Skeletal muscle tissue (tissue), 4 donors: ENCODE results near the gene DDO. TPM values are rescaled to one million over a fixed set of nuclear protein-coding genes. Genes with fewer than 3 reads are reported as not detected.
"Not testable (repeated sequence)": the region's sequence is repeated elsewhere in the genome, so short reads cannot be mapped to it uniquely, and the experiment has no call there.

ENCODE experiments used
- H3K27ac ChIP-seq: one replicate; pipeline ENCODE4 v1.7.0; 2013; ENCODE audit warnings: mild to moderate bottlenecking, low read depth, low read length, inconsistent platforms
- H3K27me3 ChIP-seq, 3 donors: one replicate each; pipeline ENCODE4 v1.7.0; 2013; ENCODE audit warnings: low read length in 3 of 3; ENCODE audit not compliant: control insufficient read depth in 3 of 3, insufficient read depth in 3 of 3
- H3K36me3 ChIP-seq, 3 donors: one replicate each; pipeline ENCODE4 v1.7.0; 2013; ENCODE audit warnings: low read length in 3 of 3; ENCODE audit not compliant: control insufficient read depth in 3 of 3, insufficient read depth in 3 of 3
- H3K4me1 ChIP-seq, 3 donors: one replicate each; pipeline ENCODE4 v1.7.0; 2013; ENCODE audit warnings: low read length in 3 of 3, mild to moderate bottlenecking in 3 of 3; ENCODE audit not compliant: control insufficient read depth in 3 of 3, insufficient read depth in 3 of 3
- H3K4me3 ChIP-seq, 3 donors: one replicate each; pipeline ENCODE4 v1.7.0; 2013; ENCODE audit warnings: low read length in 3 of 3
- H3K9ac ChIP-seq, 3 donors: one replicate each; pipeline ENCODE4 v1.7.0; 2013; ENCODE audit warnings: low read length in 3 of 3, mild to moderate bottlenecking in 3 of 3, moderate library complexity in 2 of 3, low read depth in 1 of 3
- H3K9me3 ChIP-seq, 3 donors: one replicate each; pipeline ENCODE4 v1.7.0; 2013; ENCODE audit warnings: low read length in 3 of 3; ENCODE audit not compliant: control insufficient read depth in 3 of 3
- total RNA-seq: library from RNA; depleted of rRNA; stranded (reverse); fragments of >200 nt; gene quantifications from one replicate; pipeline ENCODE4 v1.2.3, GENCODE V29; 2014
- donor health status: Osteomylitis.

DDO gene
- total RNA-seq, 1 donor from 2014 or later = 4.7 TPM

DNA sequence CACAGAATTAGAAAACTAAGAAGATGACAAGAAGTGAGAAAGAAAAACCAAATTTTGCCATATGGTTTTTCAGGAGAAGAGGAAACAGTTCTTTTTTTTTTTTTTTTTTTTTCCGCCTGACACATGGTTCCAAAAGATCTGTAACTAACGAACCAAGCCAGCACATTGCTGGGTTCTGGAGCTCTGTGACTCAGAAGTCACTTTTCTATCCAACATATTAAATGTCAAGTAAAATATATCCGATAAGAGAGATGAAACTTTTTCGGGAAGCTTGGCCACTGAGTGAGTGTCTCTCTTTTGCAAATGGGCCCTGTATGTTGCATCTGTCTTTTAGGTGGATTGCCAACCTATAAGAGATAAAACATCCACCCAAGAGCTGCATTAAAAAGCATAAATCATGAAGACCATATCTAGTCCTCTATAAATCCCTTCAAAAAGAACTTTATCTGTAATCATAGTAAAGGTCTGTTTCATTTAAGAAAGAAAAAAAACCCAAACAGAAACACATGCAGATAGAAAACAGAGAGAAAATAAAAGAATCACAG is 61.8 kb downstream of the DDO start:
- no peak overlapping the region for H3K4me3 ChIP-seq
- H3K27me3 ChIP-seq = peaks cover 5 to 19% (median 9%) of the 10 kb centered on the region in 3 donors
- H3K4me1 ChIP-seq = peaks cover 0 to 6% (median 1%) of the 10 kb centered on the region in 3 donors
- H3K9ac ChIP-seq = no peak overlapping the region
- no peak overlapping the region for H3K27ac ChIP-seq
- no peaks in the 10 kb centered on the region for H3K9me3 ChIP-seq
- H3K36me3 ChIP-seq = no peaks in the 10 kb centered on the region

DNA sequence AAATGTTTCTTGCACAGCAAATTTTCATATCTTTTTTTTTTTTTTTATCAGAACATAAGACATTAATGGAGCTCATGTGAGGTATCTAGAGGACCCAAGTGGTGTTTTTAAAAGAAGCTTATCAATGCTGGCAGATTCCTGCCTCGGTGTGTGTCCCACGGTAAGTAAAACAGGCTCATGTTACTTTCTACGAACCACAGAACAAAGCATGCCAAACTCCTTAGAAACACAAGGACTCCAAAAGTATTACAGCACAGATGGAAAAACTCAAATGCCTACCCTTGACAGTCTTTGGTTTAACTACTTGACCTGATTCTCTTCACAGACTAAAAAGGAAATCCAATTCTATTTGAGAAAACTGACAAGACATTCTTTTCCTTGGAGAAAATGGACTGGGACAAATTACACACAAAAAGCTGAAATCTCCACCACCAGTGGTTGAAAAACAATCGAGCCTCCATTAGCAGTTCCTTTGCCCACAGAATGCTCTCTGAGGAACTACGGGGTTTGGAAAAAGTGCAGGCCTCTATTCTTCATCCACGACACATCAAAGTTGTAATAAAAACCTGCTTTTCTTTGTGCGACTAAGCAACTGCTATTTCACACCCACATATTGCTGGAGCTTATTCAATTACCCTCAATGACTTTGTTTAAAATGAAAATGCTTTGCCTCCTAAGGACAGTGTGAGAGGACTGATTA is 62.7 kb downstream of the DDO start:
- no peaks in the 10 kb centered on the region for H3K36me3 ChIP-seq
- H3K9ac ChIP-seq = no peak overlapping the region
- peaks cover 0 to 6% (median 0%) of the 10 kb centered on the region in 3 donors for H3K4me1 ChIP-seq
- peaks cover 4 to 16% (median 4%) of the 10 kb centered on the region in 3 donors for H3K27me3 ChIP-seq
- no peak overlapping the region for H3K27ac ChIP-seq
- H3K9me3 ChIP-seq = no peaks in the 10 kb centered on the region
- no peak overlapping the region for H3K4me3 ChIP-seq

DNA sequence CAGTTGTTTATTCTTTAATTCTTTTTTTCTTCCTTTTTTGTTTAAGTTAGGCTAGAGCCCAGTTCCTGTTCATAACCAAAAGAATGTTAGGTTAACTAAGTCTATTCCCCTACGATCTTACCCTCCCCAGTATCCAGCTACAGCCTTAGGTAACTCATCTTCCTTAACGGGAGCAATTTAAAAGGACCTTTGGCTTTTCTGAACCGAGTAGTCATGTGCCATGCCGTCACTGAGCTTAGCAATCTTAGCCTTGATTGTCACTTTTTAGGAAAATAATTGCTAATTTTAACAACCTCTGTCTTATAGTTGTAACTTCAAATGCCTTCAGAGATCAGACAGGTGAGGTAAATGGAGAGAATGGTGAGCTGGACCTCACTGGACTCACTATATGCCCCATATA is 63.4 kb downstream of the DDO start:
- Histone ChIP-seq H3K4me3 (no peak overlapping the region), H3K27ac (no peak overlapping the region), H3K9me3 (no peaks in the 10 kb centered on the region), H3K36me3 (no peaks in the 10 kb centered on the region), H3K27me3 (peaks cover 0 to 9% (median 3%) of the 10 kb centered on the region in 3 donors), H3K9ac (no peak overlapping the region), H3K4me1 (no peaks in the 10 kb centered on the region)

DNA sequence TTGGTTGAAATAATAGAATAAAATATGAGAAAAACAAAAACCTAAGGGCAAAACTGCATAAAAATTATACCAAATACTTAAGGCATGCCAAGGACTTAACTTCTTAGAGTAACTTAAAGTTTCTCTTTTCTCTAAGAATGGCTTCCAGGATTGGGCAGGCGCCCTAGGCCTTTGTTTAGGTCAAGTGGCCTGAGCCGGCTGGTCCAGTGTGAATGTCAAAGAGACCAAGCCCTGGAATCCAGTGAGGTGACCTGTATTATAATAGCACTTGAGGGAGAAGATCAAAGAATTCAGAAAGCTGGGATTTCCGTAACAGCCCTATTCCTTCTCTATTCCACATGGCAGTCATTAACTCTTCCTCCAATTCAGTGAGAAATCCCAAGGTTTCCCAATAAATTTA is 63.8 kb downstream of the DDO start:
- no peak overlapping the region for H3K4me3 ChIP-seq
- H3K27ac ChIP-seq = no peak overlapping the region

DNA sequence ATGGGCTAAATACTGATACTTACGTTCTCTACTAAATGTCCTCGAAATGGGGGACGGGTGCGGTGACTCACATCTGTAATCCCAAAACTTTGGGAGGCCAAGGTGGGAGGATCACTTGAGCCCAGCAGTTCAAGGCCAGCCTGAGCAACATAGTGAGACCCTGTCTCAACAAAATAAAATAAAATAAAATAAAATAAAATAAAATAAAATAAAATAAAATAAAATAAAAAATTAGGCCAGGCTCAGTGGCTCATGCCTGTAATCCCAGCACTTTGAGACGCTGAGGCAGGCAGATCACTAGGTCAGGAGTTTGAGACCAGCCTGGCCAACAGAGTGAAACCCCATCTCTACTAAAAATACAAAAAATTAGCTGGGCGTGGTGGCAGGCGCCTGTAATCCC is 64.8 kb downstream of the DDO start:
- H3K4me1 ChIP-seq = not testable (repeated sequence)

More for the DNA sequence above, 63.8 kb downstream of the DDO start:
- H3K4me1 ChIP-seq = no peaks in the 10 kb centered on the region
- H3K27me3 ChIP-seq = peaks cover 0 to 5% (median under 1%) of the 10 kb centered on the region in 3 donors
- no peaks in the 10 kb centered on the region for H3K36me3 ChIP-seq
- no peaks in the 10 kb centered on the region for H3K9me3 ChIP-seq
- no peak overlapping the region for H3K9ac ChIP-seq

DNA sequence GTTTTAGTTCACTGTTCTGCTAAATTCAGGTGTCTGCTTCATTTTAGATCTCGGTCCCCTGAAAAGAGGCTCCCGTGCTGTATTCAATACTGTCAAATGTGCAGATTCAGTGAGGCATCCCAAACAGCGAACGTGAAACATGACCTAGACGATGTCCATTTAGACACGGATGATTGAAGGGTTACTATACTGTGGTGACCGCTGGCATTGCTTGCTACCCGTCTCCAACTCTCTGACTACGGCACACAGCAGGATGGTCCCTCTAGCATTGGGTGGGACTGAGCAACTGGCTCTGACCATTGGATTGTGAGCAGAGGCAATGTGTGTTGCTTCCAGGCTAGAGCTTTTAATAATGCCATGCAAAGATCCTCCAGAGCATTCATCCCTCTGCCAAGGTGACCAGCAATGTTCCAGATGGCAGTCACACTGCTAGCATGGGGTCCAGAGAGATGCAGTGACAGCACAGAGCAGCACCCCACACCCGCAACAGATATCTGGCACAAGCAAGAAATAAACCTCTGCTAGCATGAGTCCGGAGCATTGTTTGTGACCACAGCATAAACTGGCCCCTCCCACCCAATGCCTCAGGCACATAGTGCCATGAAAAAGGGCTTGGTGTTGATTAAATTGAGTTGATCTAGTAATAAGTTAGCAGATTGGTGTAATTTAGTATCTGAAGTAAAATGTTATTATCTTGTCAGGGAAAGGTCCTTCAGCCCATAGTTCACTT is 66.2 kb downstream of the DDO start:
- Histone ChIP-seq H3K27ac (no peak overlapping the region), H3K9ac (no peak overlapping the region), H3K9me3 (no peaks in the 10 kb centered on the region), H3K36me3 (no peaks in the 10 kb centered on the region), H3K4me1 (no peaks in the 10 kb centered on the region), H3K27me3 (peaks cover 0 to 3% (median 0%) of the 10 kb centered on the region in 3 donors), H3K4me3 (no peak overlapping the region)

More for the DNA sequence above, 64.8 kb downstream of the DDO start:
- not testable (repeated sequence) for H3K27me3 ChIP-seq, H3K9ac ChIP-seq, H3K27ac ChIP-seq, H3K36me3 ChIP-seq, H3K4me3 ChIP-seq, H3K9me3 ChIP-seq

DNA sequence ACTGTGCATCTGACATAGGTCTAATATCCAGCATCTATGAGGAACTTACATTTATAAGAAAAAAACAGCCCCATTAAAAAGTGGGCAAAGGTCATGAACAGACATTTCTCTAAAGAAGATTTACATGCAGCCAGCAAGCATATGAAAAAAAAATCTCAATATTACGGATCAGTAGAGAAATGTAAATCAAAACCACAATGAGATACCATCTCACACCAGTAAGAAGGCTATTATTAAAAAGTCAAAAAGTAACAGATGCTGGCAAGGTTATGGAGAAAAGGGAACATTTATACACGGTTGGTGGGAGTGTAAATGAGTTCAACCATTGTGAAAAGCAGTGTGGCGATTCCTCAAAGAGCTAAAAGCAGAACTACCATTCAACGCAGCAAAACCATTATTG is 70.3 kb downstream of the DDO start:
- Histone ChIP-seq H3K27me3 (no peaks in the 10 kb centered on the region), H3K27ac (no peak overlapping the region), H3K4me1 (no peaks in the 10 kb centered on the region)

DNA sequence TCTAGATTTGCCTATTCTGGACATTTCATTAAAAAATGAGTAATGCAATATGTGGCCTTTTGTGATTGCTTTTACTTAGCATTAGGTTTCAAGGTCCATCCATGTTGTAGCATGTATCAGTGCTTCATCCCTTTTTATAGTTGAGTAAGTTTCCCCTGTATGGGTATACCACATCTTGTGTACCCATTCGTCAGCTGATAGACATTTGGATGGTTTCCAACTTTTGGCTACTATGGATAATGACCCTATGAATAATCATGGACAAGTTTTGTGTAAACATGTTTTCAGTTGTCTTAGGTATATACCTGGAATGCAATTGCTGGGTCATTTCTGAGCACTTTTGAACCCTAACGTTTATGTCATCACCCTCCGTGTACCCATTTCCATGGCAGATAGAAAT is 72.6 kb downstream of the DDO start:
- H3K9me3 ChIP-seq = no peaks in the 10 kb centered on the region
- H3K27ac ChIP-seq = no peak overlapping the region
- H3K27me3 ChIP-seq = no peaks in the 10 kb centered on the region
- no peaks in the 10 kb centered on the region for H3K36me3 ChIP-seq
- no peak overlapping the region for H3K9ac ChIP-seq
- H3K4me1 ChIP-seq = no peaks in the 10 kb centered on the region
- no peak overlapping the region for H3K4me3 ChIP-seq

More for the DNA sequence above, 70.3 kb downstream of the DDO start:
- no peak overlapping the region for H3K9ac ChIP-seq
- no peaks in the 10 kb centered on the region for H3K9me3 ChIP-seq
- H3K36me3 ChIP-seq = no peaks in the 10 kb centered on the region
- no peak overlapping the region for H3K4me3 ChIP-seq
